ENCODE data around the gene LIN28A.
A peak's percentile ranks its signal among the peaks of the same experiment; 100 is the strongest.
"Not testable (repeated sequence)": the region's sequence is repeated elsewhere in the genome, so short reads cannot be mapped to it uniquely, and the experiment has no call there.

LIN28A gene

DNA sequence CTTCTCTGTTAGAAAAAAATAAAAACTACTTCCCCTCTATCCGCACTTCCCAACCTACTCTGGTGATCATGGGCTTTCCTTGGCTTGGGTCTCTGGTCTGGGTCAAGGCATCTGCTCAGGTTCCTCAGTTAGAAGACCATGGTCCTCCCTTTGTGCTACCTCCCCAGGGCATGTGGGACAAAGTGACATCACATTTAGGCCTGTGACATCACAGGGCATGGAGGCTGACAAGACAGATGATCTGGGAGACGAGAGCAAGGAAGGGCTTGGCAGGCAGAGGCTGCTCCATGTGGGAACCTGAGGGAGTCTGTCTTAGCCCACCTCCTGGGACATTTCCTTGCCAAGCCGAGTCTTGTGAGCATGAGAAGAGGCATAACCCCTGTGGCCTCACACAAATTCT, 38.0 kb upstream of the LIN28A start, which contains the start of gene ZNF683:
Gene ZNF683 (minus strand): TSS at position 140 of the 400 bp plus-strand sequence. CDS start 4,179 bp downstream, outside the sequence.
- H3K27ac ChIP-seq (ENCODE audit: extremely low read depth, low read depth, low read length); H3K4me3 ChIP-seq (ENCODE audit: low read depth, low read length); H3K4me1 ChIP-seq (ENCODE audit: control insufficient read depth, insufficient read depth, low read length); H3K36me3 ChIP-seq (ENCODE audit: control insufficient read depth in 2 of 2, insufficient read depth in 1 of 2, low read length in 2 of 2); H3K9me3 ChIP-seq (ENCODE audit: control insufficient read depth, insufficient read depth, low read depth, low read length); POLR2A ChIA-PET: not testable (repeated sequence)
- TF ChIP-seq ZBTB21 (tag by site-specific recombination; IDR thresholded peaks at IDR 0.05) = peak; percentile 56; the same call in 1 of the 2 replicates
- peak; percentile 53 for TF ChIP-seq ZNF629 (tag by site-specific recombination; IDR thresholded peaks at IDR 0.05)
- CTCF ChIA-PET = interaction anchor here (0.6 to 7.0 kb wide), 3 partner anchors 9 to 584 kb away, joined by 4 to 81 read pairs (median 5); no protein-coding TSS in a partner anchor

DNA sequence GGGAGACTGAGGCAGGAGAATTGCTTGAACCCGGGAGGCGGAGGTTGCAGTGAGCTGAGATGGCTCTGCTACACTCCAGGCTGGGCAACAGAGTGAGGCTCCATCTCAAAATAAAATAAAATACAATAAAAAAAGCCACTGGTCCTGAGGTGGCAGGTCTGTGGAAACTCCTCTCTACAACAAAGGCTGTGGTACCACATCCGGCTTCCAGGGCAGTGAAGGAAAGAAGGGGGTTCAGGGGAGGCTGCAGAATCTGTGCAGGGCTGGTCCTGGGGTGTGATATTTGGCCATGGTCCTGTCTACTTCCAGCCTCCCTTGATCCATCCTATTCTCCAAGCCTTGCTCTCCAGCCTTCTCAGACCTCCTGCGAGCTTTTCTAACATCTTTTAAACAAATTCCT, 37.3 kb upstream of the LIN28A start:
- H3K4me3 ChIP-seq (ENCODE audit: low read depth, low read length) = no peak overlapping the region
- CTCF ChIA-PET = interaction anchor here (0.6 to 7.0 kb wide), 8 partner anchors 10 to 585 kb away, joined by 3 to 81 read pairs (median 4); no protein-coding TSS in a partner anchor
- TF ChIP-seq WT1 (tag by site-specific recombination; IDR thresholded peaks at IDR 0.05) (no peak), ZNF571 (tag by site-specific recombination; IDR thresholded peaks at IDR 0.05) (no peak), ZNF239 (tag by site-specific recombination; IDR thresholded peaks at IDR 0.05) (no peak), ZNF514 (tag by site-specific recombination; IDR thresholded peaks at IDR 0.05) (no peak), ZNF214 (tag by site-specific recombination; IDR thresholded peaks at IDR 0.05; ENCODE audit: borderline replicate concordance) (no peak), ZNF423 (tag by site-specific recombination; IDR thresholded peaks at IDR 0.05) (no peak), ZNF404 (tag by site-specific recombination; IDR thresholded peaks at IDR 0.05) (no peak), ZNF660 (tag by site-specific recombination; IDR thresholded peaks at IDR 0.05) (no peak), ZNF785 (tag by site-specific recombination; IDR thresholded peaks at IDR 0.05) (no peak), KLF8 (tag by site-specific recombination; IDR thresholded peaks at IDR 0.05) (no peak)
- TF ChIP-seq, protein P1, sequence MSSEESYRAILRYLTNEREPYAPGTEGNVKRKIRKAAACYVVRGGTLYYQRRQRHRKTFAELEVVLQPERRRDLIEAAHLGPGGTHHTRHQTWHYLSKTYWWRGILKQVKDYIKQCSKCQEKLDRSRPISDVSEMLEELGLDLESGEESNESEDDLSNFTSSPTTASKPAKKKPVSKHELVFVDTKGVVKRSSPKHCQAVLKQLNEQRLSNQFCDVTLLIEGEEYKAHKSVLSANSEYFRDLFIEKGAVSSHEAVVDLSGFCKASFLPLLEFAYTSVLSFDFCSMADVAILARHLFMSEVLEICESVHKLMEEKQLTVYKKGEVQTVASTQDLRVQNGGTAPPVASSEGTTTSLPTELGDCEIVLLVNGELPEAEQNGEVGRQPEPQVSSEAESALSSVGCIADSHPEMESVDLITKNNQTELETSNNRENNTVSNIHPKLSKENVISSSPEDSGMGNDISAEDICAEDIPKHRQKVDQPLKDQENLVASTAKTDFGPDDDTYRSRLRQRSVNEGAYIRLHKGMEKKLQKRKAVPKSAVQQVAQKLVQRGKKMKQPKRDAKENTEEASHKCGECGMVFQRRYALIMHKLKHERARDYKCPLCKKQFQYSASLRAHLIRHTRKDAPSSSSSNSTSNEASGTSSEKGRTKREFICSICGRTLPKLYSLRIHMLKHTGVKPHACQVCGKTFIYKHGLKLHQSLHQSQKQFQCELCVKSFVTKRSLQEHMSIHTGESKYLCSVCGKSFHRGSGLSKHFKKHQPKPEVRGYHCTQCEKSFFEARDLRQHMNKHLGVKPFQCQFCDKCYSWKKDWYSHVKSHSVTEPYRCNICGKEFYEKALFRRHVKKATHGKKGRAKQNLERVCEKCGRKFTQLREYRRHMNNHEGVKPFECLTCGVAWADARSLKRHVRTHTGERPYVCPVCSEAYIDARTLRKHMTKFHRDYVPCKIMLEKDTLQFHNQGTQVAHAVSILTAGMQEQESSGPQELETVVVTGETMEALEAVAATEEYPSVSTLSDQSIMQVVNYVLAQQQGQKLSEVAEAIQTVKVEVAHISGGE (tag by site-specific recombination; conservative IDR thresholded peaks at IDR 0.05; ENCODE audit: low read depth) = no peak
- TF ChIP-seq, protein P2, sequence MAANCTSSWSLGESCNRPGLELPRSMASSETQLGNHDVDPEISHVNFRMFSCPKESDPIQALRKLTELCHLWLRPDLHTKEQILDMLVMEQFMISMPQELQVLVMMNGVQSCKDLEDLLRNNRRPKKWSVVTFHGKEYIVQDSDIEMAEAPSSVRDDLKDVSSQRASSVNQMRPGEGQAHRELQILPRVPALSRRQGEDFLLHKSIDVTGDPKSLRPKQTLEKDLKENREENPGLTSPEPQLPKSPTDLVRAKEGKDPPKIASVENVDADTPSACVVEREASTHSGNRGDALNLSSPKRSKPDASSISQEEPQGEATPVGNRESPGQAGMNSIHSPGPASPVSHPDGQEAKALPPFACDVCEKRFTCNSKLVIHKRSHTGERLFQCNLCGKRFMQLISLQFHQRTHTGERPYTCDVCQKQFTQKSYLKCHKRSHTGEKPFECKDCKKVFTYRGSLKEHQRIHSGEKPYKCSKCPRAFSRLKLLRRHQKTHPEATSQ (tag by site-specific recombination; IDR thresholded peaks at IDR 0.05) = no peak
- TF ChIP-seq, protein P3, sequence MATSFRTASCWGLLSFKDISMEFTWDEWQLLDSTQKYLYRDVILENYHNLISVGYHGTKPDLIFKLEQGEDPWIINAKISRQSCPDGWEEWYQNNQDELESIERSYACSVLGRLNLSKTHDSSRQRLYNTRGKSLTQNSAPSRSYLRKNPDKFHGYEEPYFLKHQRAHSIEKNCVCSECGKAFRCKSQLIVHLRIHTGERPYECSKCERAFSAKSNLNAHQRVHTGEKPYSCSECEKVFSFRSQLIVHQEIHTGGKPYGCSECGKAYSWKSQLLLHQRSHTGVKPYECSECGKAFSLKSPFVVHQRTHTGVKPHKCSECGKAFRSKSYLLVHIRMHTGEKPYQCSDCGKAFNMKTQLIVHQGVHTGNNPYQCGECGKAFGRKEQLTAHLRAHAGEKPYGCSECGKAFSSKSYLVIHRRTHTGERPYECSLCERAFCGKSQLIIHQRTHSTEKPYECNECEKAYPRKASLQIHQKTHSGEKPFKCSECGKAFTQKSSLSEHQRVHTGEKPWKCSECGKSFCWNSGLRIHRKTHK (tag by site-specific recombination; IDR thresholded peaks at IDR 0.05) = no peak
- TF ChIP-seq, protein P4, sequence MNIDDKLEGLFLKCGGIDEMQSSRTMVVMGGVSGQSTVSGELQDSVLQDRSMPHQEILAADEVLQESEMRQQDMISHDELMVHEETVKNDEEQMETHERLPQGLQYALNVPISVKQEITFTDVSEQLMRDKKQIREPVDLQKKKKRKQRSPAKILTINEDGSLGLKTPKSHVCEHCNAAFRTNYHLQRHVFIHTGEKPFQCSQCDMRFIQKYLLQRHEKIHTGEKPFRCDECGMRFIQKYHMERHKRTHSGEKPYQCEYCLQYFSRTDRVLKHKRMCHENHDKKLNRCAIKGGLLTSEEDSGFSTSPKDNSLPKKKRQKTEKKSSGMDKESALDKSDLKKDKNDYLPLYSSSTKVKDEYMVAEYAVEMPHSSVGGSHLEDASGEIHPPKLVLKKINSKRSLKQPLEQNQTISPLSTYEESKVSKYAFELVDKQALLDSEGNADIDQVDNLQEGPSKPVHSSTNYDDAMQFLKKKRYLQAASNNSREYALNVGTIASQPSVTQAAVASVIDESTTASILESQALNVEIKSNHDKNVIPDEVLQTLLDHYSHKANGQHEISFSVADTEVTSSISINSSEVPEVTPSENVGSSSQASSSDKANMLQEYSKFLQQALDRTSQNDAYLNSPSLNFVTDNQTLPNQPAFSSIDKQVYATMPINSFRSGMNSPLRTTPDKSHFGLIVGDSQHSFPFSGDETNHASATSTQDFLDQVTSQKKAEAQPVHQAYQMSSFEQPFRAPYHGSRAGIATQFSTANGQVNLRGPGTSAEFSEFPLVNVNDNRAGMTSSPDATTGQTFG (tag by site-specific recombination; IDR thresholded peaks at IDR 0.05; ENCODE audit: borderline replicate concordance) = no peak
- H3K9me3 ChIP-seq (ENCODE audit: control insufficient read depth, insufficient read depth, low read depth, low read length) = no peaks in the 10 kb centered on the region
- POLR2A ChIA-PET = no interaction called here
- no peaks in the 10 kb centered on the region for H3K4me1 ChIP-seq (ENCODE audit: control insufficient read depth, insufficient read depth, low read length)
- H3K27ac ChIP-seq (ENCODE audit: extremely low read depth, low read depth, low read length) = no peak overlapping the region
- no peaks in the 10 kb centered on the region for H3K36me3 ChIP-seq (ENCODE audit: control insufficient read depth in 2 of 2, insufficient read depth in 1 of 2, low read length in 2 of 2)

Data from HEK293 (cell line).